Activated naive CD8-positive, alpha-beta T cell treated with anti-CD3 and anti-CD28 coated beads, Interleukin-2, amount 50 U/mL, for 24 hours (primary cell): ENCODE measurements around the gene CPPED1.

Source experiments
- ATAC-seq: fragments of 150-1000 bp; cut with Tn5 transposase; one replicate; pipeline ENCODE4 v1.10.0; 2021
- DNase-seq: peaks from one replicate; pipeline ENCODE4 v3.0.0; 2021
- H3K27ac Mint-ChIP-seq: one replicate; pipeline ENCODE4 v1.8.0; 2021; ENCODE audit warnings: mild to moderate bottlenecking, mixed read lengths
- H3K27me3 Mint-ChIP-seq: one replicate; pipeline ENCODE4 v1.8.0; 2021; ENCODE audit warnings: mixed read lengths
- H3K36me3 Mint-ChIP-seq: one replicate; pipeline ENCODE4 v1.8.0; 2021; ENCODE audit warnings: low read depth, mixed read lengths
- H3K4me1 Mint-ChIP-seq: one replicate; pipeline ENCODE4 v1.8.0; 2021; ENCODE audit warnings: mixed read lengths
- H3K4me3 Mint-ChIP-seq: one replicate; pipeline ENCODE4 v1.8.0; 2021; ENCODE audit warnings: mild to moderate bottlenecking, moderate library complexity, mixed read lengths
- H3K9me3 Mint-ChIP-seq: one replicate; pipeline ENCODE4 v1.8.0; 2021; ENCODE audit warnings: mixed read lengths

CPPED1 gene

GRCh38 chr16:12679660-12680272, 123.9 kb downstream of the CPPED1 start:
- no peaks in the 10 kb centered on the region for H3K36me3 Mint-ChIP-seq
- ATAC-seq (no peak), DNase-seq (no peak)
- H3K27ac Mint-ChIP-seq, result no peak overlapping the region
- no peaks in the 10 kb centered on the region for H3K27me3 Mint-ChIP-seq
- H3K4me3 Mint-ChIP-seq, result no peak overlapping the region
- no peaks in the 10 kb centered on the region for H3K9me3 Mint-ChIP-seq
- peaks cover 27% of the 10 kb centered on the region for H3K4me1 Mint-ChIP-seq

DNA sequence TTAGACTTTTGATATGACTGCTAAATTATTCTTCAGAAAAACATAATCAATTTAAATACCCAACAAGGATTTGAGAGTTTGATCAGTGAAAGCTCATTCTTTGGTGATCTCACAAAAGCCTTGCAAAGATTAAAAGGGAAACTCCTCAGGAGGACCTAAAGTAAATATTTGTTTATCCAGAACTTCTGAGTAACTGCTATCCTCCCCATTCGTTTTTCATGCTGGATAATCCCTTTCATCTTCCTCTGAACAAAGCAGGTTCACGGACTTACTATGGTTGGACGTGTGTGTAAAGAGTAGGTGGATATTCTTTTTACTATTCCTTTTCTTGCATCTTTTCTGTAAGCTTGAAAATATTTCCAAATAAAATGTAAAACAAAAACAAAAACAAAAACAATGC, 124.7 kb downstream of the CPPED1 start:
- no peak overlapping the region for H3K27ac Mint-ChIP-seq

DNA sequence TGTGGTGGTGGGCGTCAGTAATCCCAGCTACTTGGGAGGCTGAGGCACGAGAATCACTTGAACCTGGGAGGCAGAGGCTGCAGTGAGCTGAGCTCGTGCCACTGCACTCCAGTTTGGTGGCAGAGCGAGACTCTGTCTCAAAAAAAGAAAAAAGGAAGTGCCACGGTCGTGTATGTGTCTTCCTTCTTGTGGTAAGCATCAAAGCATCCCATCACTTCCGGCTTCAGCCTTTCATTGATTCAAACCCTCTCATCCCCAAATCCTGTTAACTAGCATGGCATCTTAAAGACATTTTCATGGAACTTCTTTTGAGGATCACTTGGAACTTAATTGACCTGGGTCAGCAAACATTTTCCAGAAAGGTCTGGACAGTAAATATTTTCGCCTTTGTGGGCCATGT, 126.2 kb downstream of the CPPED1 start:
- Mint-ChIP-seq H3K27me3 (no peaks in the 10 kb centered on the region), H3K4me1 (peaks cover 27% of the 10 kb centered on the region), H3K9me3 (no peaks in the 10 kb centered on the region), H3K4me3 (no peak overlapping the region), H3K27ac (no peak overlapping the region), H3K36me3 (no peaks in the 10 kb centered on the region)
- ATAC-seq, result no peak
- DNase-seq, result no peak

More for the DNA sequence above, 124.7 kb downstream of the CPPED1 start:
- DNase-seq, result no peak
- H3K4me1 Mint-ChIP-seq, result peaks cover 27% of the 10 kb centered on the region
- no peaks in the 10 kb centered on the region for H3K9me3 Mint-ChIP-seq
- H3K27me3 Mint-ChIP-seq, result no peaks in the 10 kb centered on the region
- no peak for ATAC-seq
- no peaks in the 10 kb centered on the region for H3K36me3 Mint-ChIP-seq
- H3K4me3 Mint-ChIP-seq, result no peak overlapping the region

DNA sequence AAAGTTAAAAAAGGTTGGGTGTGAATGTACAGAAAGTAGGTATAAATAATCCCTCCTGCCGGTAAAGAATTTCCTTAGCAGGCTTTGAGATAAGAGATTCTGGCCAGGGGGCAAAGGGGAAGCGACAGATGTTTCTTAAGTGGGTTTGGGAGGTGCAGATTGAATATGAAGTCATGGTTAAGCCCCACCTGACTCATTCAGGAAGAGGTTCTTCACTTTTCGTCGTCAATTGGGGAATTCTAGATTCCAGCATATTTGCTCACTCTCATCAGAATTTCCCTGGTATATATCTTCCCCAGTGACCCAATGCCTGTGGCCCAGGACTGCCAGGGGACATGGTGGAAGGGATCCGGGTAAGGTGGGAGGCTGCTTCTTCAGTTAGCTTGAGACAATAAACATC, 127.8 kb downstream of the CPPED1 start:
- Mint-ChIP-seq H3K9me3 (no peaks in the 10 kb centered on the region), H3K27me3 (no peaks in the 10 kb centered on the region), H3K4me1 (peaks cover 27% of the 10 kb centered on the region), H3K4me3 (no peak overlapping the region), H3K27ac (no peak overlapping the region), H3K36me3 (no peaks in the 10 kb centered on the region)
- ATAC-seq, result no peak
- no peak for DNase-seq

- Mint-ChIP-seq H3K4me1 (peaks cover 27% of the 10 kb centered on the region), H3K4me3 (no peak overlapping the region), H3K9me3 (no peaks in the 10 kb centered on the region), H3K27me3 (no peaks in the 10 kb centered on the region), H3K36me3 (peaks cover 3% of the 10 kb centered on the region), H3K27ac (no peak overlapping the region)
- no peak for ATAC-seq
- DNase-seq, result no peak
Observed at GRCh38 chr16:12675046-12675445, 128.6 kb downstream of the CPPED1 start.

DNA sequence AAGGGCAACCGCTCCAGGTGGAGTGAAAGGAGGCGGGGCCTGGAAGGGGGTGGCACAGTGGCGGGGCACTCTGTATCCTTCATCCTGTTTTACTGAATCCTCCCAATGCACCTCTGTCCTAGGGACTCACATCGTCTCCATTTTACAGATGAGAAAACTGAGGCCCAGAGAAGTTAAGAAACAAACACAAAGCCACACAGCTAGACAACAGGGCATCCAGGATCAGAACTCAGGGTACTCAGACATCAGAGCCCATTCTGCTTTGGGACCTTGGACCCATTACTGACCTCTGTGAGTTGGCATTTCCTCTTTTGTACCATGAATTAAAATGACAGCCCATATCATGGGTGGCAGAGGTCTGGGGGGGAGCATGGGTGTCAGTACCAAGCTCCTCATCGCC, 129.2 kb downstream of the CPPED1 start:
- DNase-seq, result no peak
- ATAC-seq, result no peak
- H3K27me3 Mint-ChIP-seq, result no peaks in the 10 kb centered on the region
- no peak overlapping the region for H3K4me3 Mint-ChIP-seq
- H3K4me1 Mint-ChIP-seq, result peaks cover 27% of the 10 kb centered on the region
- peaks cover 3% of the 10 kb centered on the region for H3K36me3 Mint-ChIP-seq
- H3K9me3 Mint-ChIP-seq, result no peaks in the 10 kb centered on the region
- no peak overlapping the region for H3K27ac Mint-ChIP-seq

- H3K9me3 Mint-ChIP-seq, result peaks cover 2% of the 10 kb centered on the region
- H3K27ac Mint-ChIP-seq, result no peak overlapping the region
- no peak for DNase-seq
- peaks cover 6% of the 10 kb centered on the region for H3K36me3 Mint-ChIP-seq
- H3K27me3 Mint-ChIP-seq, result no peaks in the 10 kb centered on the region
- ATAC-seq, result no peak
- no peak overlapping the region for H3K4me3 Mint-ChIP-seq
- peaks cover 27% of the 10 kb centered on the region for H3K4me1 Mint-ChIP-seq
Observed at GRCh38 chr16:12674071-12674470, 129.6 kb downstream of the CPPED1 start.

DNA sequence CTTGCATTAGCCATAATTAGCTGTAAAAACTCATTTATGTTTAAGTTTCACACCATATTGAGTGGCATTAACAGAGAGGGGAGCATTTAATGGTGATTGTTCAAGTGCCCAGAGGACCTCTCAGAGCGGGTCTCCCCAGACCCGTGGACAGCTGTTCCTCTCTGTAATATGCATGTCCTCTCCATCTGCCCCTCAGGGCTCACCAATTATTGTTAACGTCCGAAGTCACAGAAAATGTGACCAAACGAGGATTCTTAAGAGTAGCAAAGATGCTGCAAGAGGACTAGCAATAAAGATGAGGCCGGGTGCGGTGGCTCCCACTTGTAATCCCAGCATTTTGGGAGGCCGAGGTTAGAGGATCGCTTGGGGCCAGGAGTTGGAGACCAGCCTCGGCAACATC, 130.2 kb downstream of the CPPED1 start:
- H3K27me3 Mint-ChIP-seq, result no peaks in the 10 kb centered on the region
- H3K4me1 Mint-ChIP-seq, result peaks cover 27% of the 10 kb centered on the region
- no peak for ATAC-seq
- peaks cover 8% of the 10 kb centered on the region for H3K9me3 Mint-ChIP-seq
- peaks cover 12% of the 10 kb centered on the region for H3K36me3 Mint-ChIP-seq
- DNase-seq, result no peak
- H3K4me3 Mint-ChIP-seq, result no peak overlapping the region
- no peak overlapping the region for H3K27ac Mint-ChIP-seq

GRCh38 chr16:12672986-12673385, 130.7 kb downstream of the CPPED1 start:
- Mint-ChIP-seq H3K27ac (no peak overlapping the region), H3K4me1 (peaks cover 26% of the 10 kb centered on the region), H3K27me3 (no peaks in the 10 kb centered on the region), H3K9me3 (peaks cover 12% of the 10 kb centered on the region), H3K4me3 (no peak overlapping the region), H3K36me3 (peaks cover 13% of the 10 kb centered on the region)
- no peak for DNase-seq
- ATAC-seq, result no peak

GRCh38 chr16:12669908-12670307, 133.8 kb downstream of the CPPED1 start:
- Mint-ChIP-seq H3K27ac (no peak overlapping the region), H3K4me1 (peaks cover under 1% of the 10 kb centered on the region), H3K9me3 (peaks cover 25% of the 10 kb centered on the region), H3K36me3 (peaks cover 17% of the 10 kb centered on the region), H3K27me3 (no peaks in the 10 kb centered on the region), H3K4me3 (no peak overlapping the region)
- ATAC-seq, result no peak
- no peak for DNase-seq

- no peak for DNase-seq
- Mint-ChIP-seq H3K36me3 (peaks cover 27% of the 10 kb centered on the region), H3K4me3 (no peak overlapping the region), H3K9me3 (peaks cover 25% of the 10 kb centered on the region), H3K27me3 (no peaks in the 10 kb centered on the region), H3K4me1 (no peaks in the 10 kb centered on the region), H3K27ac (no peak overlapping the region)
- ATAC-seq, result no peak
Observed at GRCh38 chr16:12667909-12668308, 135.8 kb downstream of the CPPED1 start.

- H3K36me3 Mint-ChIP-seq, result peaks cover 27% of the 10 kb centered on the region
- H3K27me3 Mint-ChIP-seq, result no peaks in the 10 kb centered on the region
- DNase-seq (no peak), ATAC-seq (no peak)
- H3K4me3 Mint-ChIP-seq, result no peak overlapping the region
- peaks cover 24% of the 10 kb centered on the region for H3K9me3 Mint-ChIP-seq
- H3K4me1 Mint-ChIP-seq, result no peaks in the 10 kb centered on the region
- H3K27ac Mint-ChIP-seq, result no peak overlapping the region
Observed at GRCh38 chr16:12664164-12664733, 139.4 kb downstream of the CPPED1 start.

DNA sequence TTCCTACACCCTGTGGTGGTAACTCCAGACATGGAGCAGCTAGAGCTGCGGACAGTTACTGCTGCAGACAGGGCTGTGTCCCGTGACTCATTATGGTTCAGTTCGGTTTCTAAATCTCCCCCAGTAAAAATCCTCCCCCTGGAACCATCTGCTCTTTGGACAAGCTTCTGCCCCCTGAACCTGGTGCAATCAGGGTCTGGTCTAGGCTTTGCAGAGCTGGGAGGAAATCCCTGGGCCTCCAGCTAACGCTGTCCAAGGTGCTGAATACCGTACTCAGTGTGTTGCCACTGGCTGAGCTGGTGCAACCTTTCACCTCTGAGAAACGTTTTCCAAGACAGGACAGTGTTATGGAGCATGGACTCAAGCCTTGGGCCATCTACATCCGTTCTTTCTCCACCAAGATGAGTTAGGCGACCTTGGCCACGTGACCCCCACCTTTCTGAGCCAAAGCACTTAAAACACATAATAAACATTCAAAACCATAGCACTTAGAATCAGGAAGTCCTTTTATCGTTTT, 142.0 kb downstream of the CPPED1 start:
- no peak overlapping the region for H3K27ac Mint-ChIP-seq
- peaks cover 12% of the 10 kb centered on the region for H3K9me3 Mint-ChIP-seq
- no peaks in the 10 kb centered on the region for H3K4me1 Mint-ChIP-seq
- ATAC-seq, result no peak
- peaks cover 17% of the 10 kb centered on the region for H3K36me3 Mint-ChIP-seq
- H3K4me3 Mint-ChIP-seq, result no peak overlapping the region
- no peaks in the 10 kb centered on the region for H3K27me3 Mint-ChIP-seq
- peak; percentile 33 for DNase-seq

DNA sequence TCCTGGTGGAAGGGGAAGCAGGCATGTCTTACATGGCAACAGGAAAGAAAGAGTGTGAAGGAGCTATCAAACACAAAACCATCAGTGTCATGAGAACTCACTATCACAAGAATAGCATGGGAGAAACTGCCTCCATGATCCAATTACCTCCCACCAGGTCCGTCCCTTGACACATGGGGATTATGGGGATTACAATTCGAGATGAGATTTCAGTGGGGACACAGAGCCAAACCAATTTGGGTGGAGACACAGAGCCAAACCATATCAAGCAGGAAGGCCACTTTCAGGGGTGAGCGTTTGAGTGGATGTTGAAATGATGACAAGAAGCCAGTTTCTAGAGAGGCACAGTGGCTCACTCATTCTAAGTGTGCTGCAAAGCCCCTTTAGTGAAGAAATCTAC, 143.8 kb downstream of the CPPED1 start:
- Mint-ChIP-seq H3K27me3 (peaks cover 4% of the 10 kb centered on the region), H3K4me1 (no peaks in the 10 kb centered on the region)

DNA sequence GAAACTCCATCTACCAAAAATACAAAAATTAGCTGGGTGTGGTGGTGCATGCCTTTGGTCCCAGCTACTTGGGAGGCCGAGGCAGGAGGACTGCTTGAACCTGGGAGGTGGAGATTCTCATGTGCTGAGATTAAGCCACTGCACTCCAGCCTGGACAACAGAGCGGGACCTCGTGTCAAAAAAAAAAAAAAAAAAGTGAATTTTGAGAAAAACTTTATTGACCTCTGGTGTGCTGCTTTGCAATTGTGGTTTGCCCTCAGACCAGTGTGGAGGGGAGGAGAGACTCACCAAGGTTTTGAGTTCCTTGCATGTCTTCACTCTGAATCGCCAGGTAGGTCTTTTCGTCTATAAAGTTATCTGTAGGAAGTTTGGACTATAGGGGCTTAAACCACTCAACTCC, 145.2 kb downstream of the CPPED1 start:
- no peak for ATAC-seq
- H3K36me3 Mint-ChIP-seq, result peaks cover 11% of the 10 kb centered on the region
- H3K4me3 Mint-ChIP-seq, result no peak overlapping the region
- H3K27me3 Mint-ChIP-seq, result peaks cover 4% of the 10 kb centered on the region
- no peak overlapping the region for H3K27ac Mint-ChIP-seq
- no peak for DNase-seq
- H3K4me1 Mint-ChIP-seq, result no peaks in the 10 kb centered on the region
- peaks cover 11% of the 10 kb centered on the region for H3K9me3 Mint-ChIP-seq

More for the DNA sequence above, 143.8 kb downstream of the CPPED1 start:
- DNase-seq (no peak), ATAC-seq (no peak)
- no peak overlapping the region for H3K27ac Mint-ChIP-seq
- H3K4me3 Mint-ChIP-seq, result no peak overlapping the region
- peaks cover 17% of the 10 kb centered on the region for H3K36me3 Mint-ChIP-seq
- H3K9me3 Mint-ChIP-seq, result peaks cover 11% of the 10 kb centered on the region
